Lower lobe of right lung (tissue), 2 donors: ENCODE data around the gene PBX1. TPM values are rescaled to one million over a fixed set of nuclear protein-coding genes. Genes with fewer than 3 reads are reported as not detected.

ENCODE experiments used
- ATAC-seq, 2 donors: fragments of 200-7000 bp; cut with Tn5 transposase; one replicate each; pipeline ENCODE4 v1.9.1; 2020 to 2022; ENCODE audit warnings: mild to moderate bottlenecking in 2 of 2, moderate library complexity in 2 of 2
- DNase-seq: peaks from one replicate; pipeline ENCODE4 v3.0.0-alpha.2; 2020
- H3K27ac ChIP-seq: fragments of 200-600 bp; one replicate; pipeline ENCODE4 v1.8.0; 2022
- H3K27me3 ChIP-seq: fragments of 200-600 bp; one replicate; pipeline ENCODE4 v1.8.0; 2022; ENCODE audit warnings: low read depth
- H3K36me3 ChIP-seq: fragments of 200-600 bp; one replicate; pipeline ENCODE4 v1.8.0; 2022; ENCODE audit warnings: mild to moderate bottlenecking
- H3K4me1 ChIP-seq: fragments of 200-600 bp; one replicate; pipeline ENCODE4 v1.8.0; 2022
- H3K4me3 ChIP-seq: fragments of 200-600 bp; one replicate; pipeline ENCODE4 v1.8.0; 2022; ENCODE audit warnings: mild to moderate bottlenecking
- H3K9me3 ChIP-seq: fragments of 200-600 bp; one replicate; pipeline ENCODE4 v1.8.0; 2022
- CTCF ChIP-seq: fragments of 200-600 bp; IDR thresholded peaks from one replicate; pipeline ENCODE4 v1.8.0; 2022; ENCODE audit warnings: antibody characterized with exemption, mild to moderate bottlenecking
- intact Hi-C: fragments of 100-400 bp; cut with DNase I; formaldehyde crosslinking; loops from one replicate; pipeline ENCODE4 v1.11.0; 2022
- total RNA-seq: library from RNA; stranded (reverse); fragmentation: NEBNext Ultra II Directional; extraction: Animal tissue kit (Norgen Biotek cat#: 25700); gene quantifications from one replicate; pipeline ENCODE4 v1.2.1, GENCODE V29; 2021
- donor health status: DM: no; HTN: yes; CAD: no; lungs with severe emphysema.

Gene PBX1
- total RNA-seq, 1 donor from 2014 or later = 58.1 TPM

- no peak for ATAC-seq
- DNase-seq = no peak
- Histone ChIP-seq H3K27ac (no peak overlapping the region), H3K4me1 (peaks cover 17% of the 10 kb centered on the region), H3K27me3 (no peaks in the 10 kb centered on the region), H3K9me3 (no peaks in the 10 kb centered on the region), H3K4me3 (no peak overlapping the region), H3K36me3 (no peaks in the 10 kb centered on the region)
- intact Hi-C loops = no loop called here
- TF ChIP-seq CTCF = no peak
These were observed 204.1 kb downstream of the PBX1 start for GRCh38 chr1:164763098-164763497.

- DNase-seq = no peak
- intact Hi-C loops = no loop called here
- ATAC-seq = no peak
- no peaks in the 10 kb centered on the region for H3K27me3 ChIP-seq
- no peak overlapping the region for H3K27ac ChIP-seq
- no peak for TF ChIP-seq CTCF
- no peaks in the 10 kb centered on the region for H3K36me3 ChIP-seq
- H3K4me3 ChIP-seq = no peak overlapping the region
- peaks cover 17% of the 10 kb centered on the region for H3K4me1 ChIP-seq
- no peaks in the 10 kb centered on the region for H3K9me3 ChIP-seq
These were observed 205.3 kb downstream of the PBX1 start for GRCh38 chr1:164764333-164764732.

- Histone ChIP-seq H3K4me1 (peaks cover 13% of the 10 kb centered on the region), H3K4me3 (no peak overlapping the region), H3K9me3 (no peaks in the 10 kb centered on the region), H3K27me3 (no peaks in the 10 kb centered on the region), H3K36me3 (no peaks in the 10 kb centered on the region), H3K27ac (no peak overlapping the region)
- no peak for ATAC-seq
- DNase-seq = no peak
- intact Hi-C loops = no loop called here
- no peak for TF ChIP-seq CTCF
These were observed 206.6 kb downstream of the PBX1 start for GRCh38 chr1:164765557-164765956.

- DNase-seq (no peak), ATAC-seq (no peak)
- Histone ChIP-seq H3K27ac (no peak overlapping the region), H3K4me3 (no peak overlapping the region), H3K36me3 (no peaks in the 10 kb centered on the region), H3K4me1 (peaks cover 19% of the 10 kb centered on the region), H3K27me3 (no peaks in the 10 kb centered on the region), H3K9me3 (no peaks in the 10 kb centered on the region)
- intact Hi-C loops = no loop called here
- TF ChIP-seq CTCF = no peak
These were observed 207.2 kb downstream of the PBX1 start for GRCh38 chr1:164765992-164766720.

- no peaks in the 10 kb centered on the region for H3K27me3 ChIP-seq
- peaks cover 36% of the 10 kb centered on the region for H3K4me1 ChIP-seq
- DNase-seq = no peak
- no peaks in the 10 kb centered on the region for H3K36me3 ChIP-seq
- no peak for TF ChIP-seq CTCF
- H3K27ac ChIP-seq = no peak overlapping the region
- no peaks in the 10 kb centered on the region for H3K9me3 ChIP-seq
- ATAC-seq = no peak
- intact Hi-C loops = no loop called here
- H3K4me3 ChIP-seq = no peak overlapping the region
These were observed 208.9 kb downstream of the PBX1 start for GRCh38 chr1:164767752-164768402.
